Measurements from ENCODE around the gene STXBP5.

STXBP5 gene

GRCh38 chr6:147234685-147235084, 30.5 kb downstream of the STXBP5 start:
- H3K27me3 ChIP-seq (ENCODE audit: control insufficient read depth, low read length): no peaks in the 10 kb centered on the region
- H3K4me3 ChIP-seq (ENCODE audit: low read length): no peak overlapping the region
- H3K9me3 ChIP-seq (ENCODE audit: control insufficient read depth, insufficient read depth, low read length): no peaks in the 10 kb centered on the region
- H3K9me2 ChIP-seq (replicated peaks; ENCODE audit: control insufficient read depth, low read length): no peaks in the 10 kb centered on the region
- TF ChIP-seq EZH2phosphoT487 (IDR thresholded peaks at IDR 0.05; ENCODE audit: borderline replicate concordance, low read length) (no peak), CTCF (IDR thresholded peaks at IDR 0.05; ENCODE audit: low read depth, low read length, poor library complexity, severe bottlenecking) (no peak)
- H3K4me2 ChIP-seq (ENCODE audit: low read length): no peak overlapping the region
- H3K27ac ChIP-seq (ENCODE audit: low read depth, low read length): no peak overlapping the region
- H3K36me3 ChIP-seq (ENCODE audit: control insufficient read depth, low read length): 0 out of 2 replicates have a peak, but pooled peaks cover 3% of the 10 kb centered on the region
- H3F3A ChIP-seq (ENCODE audit: control insufficient read depth, insufficient read depth): no peaks in the 10 kb centered on the region
- H3K79me2 ChIP-seq (ENCODE audit: control insufficient read depth, low read length): no peaks in the 10 kb centered on the region
- no peaks in the 10 kb centered on the region for H3K4me1 ChIP-seq (ENCODE audit: control insufficient read depth, low read length)
- H4K20me1 ChIP-seq (ENCODE audit: control insufficient read depth, insufficient read depth, low read depth, low read length): no peaks in the 10 kb centered on the region

GRCh38 chr6:147238164-147238563, 33.9 kb downstream of the STXBP5 start:
- H3K27ac ChIP-seq (ENCODE audit: low read depth, low read length): no peak overlapping the region

GRCh38 chr6:147238906-147239305, 34.7 kb downstream of the STXBP5 start:
- no peaks in the 10 kb centered on the region for H3K9me3 ChIP-seq (ENCODE audit: control insufficient read depth, insufficient read depth, low read length)
- H3K79me2 ChIP-seq (ENCODE audit: control insufficient read depth, low read length): no peaks in the 10 kb centered on the region

More at GRCh38 chr6:147238164-147238563, 33.9 kb downstream of the STXBP5 start:
- no peak for TF ChIP-seq CTCF (IDR thresholded peaks at IDR 0.05; ENCODE audit: low read depth, low read length, poor library complexity, severe bottlenecking)
- TF ChIP-seq EZH2phosphoT487 (IDR thresholded peaks at IDR 0.05; ENCODE audit: borderline replicate concordance, low read length): no peak
- Histone ChIP-seq H3K9me2 (replicated peaks; ENCODE audit: control insufficient read depth, low read length) (no peaks in the 10 kb centered on the region), H3K27me3 (ENCODE audit: control insufficient read depth, low read length) (no peaks in the 10 kb centered on the region), H3K36me3 (ENCODE audit: control insufficient read depth, low read length) (peaks cover 15% of the 10 kb centered on the region), H3K9me3 (ENCODE audit: control insufficient read depth, insufficient read depth, low read length) (no peaks in the 10 kb centered on the region), H3K4me3 (ENCODE audit: low read length) (no peak overlapping the region), H4K20me1 (ENCODE audit: control insufficient read depth, insufficient read depth, low read depth, low read length) (no peaks in the 10 kb centered on the region), H3K79me2 (ENCODE audit: control insufficient read depth, low read length) (no peaks in the 10 kb centered on the region), H3K4me2 (ENCODE audit: low read length) (no peak overlapping the region), H3F3A (ENCODE audit: control insufficient read depth, insufficient read depth) (no peaks in the 10 kb centered on the region), H3K4me1 (ENCODE audit: control insufficient read depth, low read length) (no peaks in the 10 kb centered on the region)

More at GRCh38 chr6:147238906-147239305, 34.7 kb downstream of the STXBP5 start:
- TF ChIP-seq CTCF (IDR thresholded peaks at IDR 0.05; ENCODE audit: low read depth, low read length, poor library complexity, severe bottlenecking): no peak
- no peak for TF ChIP-seq EZH2phosphoT487 (IDR thresholded peaks at IDR 0.05; ENCODE audit: borderline replicate concordance, low read length)
- Histone ChIP-seq H3K27me3 (ENCODE audit: control insufficient read depth, low read length) (no peaks in the 10 kb centered on the region), H3K9me2 (replicated peaks; ENCODE audit: control insufficient read depth, low read length) (no peaks in the 10 kb centered on the region), H3F3A (ENCODE audit: control insufficient read depth, insufficient read depth) (no peaks in the 10 kb centered on the region), H3K4me3 (ENCODE audit: low read length) (no peak overlapping the region), H4K20me1 (ENCODE audit: control insufficient read depth, insufficient read depth, low read depth, low read length) (no peaks in the 10 kb centered on the region), H3K27ac (ENCODE audit: low read depth, low read length) (no peak overlapping the region), H3K36me3 (ENCODE audit: control insufficient read depth, low read length) (peaks cover 15% of the 10 kb centered on the region), H3K4me2 (ENCODE audit: low read length) (no peak overlapping the region), H3K4me1 (ENCODE audit: control insufficient read depth, low read length) (no peaks in the 10 kb centered on the region)

Measured in DOHH2 (cell line).